GM19467 (cell line): ENCODE measurements around the gene CDK5R2.
"Not testable (repeated sequence)": the region's sequence is repeated elsewhere in the genome, so short reads cannot be mapped to it uniquely, and the experiment has no call there.

Experiments
- ATAC-seq: cut with Tn5 transposase; IDR thresholded peaks from one replicate; pipeline ENCODE4 v1.9.1; 2021; ENCODE audit warnings: mild to moderate bottlenecking, moderate library complexity; ENCODE audit not compliant: unreplicated experiment

CDK5R2 gene

DNA sequence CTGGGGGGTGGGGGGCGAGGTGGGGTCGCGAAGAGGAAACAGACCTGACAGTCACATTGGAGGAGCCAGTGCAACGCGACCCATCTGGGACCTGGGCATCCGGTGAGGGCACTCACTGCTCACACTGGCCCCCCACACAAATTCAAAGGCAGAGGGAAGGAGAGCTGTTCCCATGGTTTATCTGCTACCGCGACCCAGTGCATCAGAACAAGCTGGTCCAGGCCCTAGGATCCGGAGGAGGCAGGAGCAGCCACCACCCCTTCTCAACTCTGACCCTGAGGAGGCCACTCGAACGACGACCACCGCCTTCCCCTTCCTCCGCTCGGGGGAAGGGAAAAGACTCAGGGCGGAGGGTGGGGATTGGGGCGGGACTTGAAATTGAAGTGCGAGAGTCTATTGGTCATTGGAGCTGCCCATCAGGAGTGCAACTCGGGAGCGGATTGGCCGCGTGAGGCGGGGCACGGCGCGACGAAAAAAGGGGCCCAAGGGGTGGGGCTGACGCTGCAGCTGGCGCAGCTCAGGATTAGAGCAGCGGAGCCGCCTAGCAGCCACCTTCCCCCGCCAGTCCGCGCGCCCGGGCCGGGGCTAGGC, at the start of gene CDK5R2:
Gene CDK5R2, plus strand, starts transcription at position 526 of the 591 bp plus-strand sequence. CDS start 155 bp downstream, outside the sequence.
- ATAC-seq = peak; percentile 89

DNA sequence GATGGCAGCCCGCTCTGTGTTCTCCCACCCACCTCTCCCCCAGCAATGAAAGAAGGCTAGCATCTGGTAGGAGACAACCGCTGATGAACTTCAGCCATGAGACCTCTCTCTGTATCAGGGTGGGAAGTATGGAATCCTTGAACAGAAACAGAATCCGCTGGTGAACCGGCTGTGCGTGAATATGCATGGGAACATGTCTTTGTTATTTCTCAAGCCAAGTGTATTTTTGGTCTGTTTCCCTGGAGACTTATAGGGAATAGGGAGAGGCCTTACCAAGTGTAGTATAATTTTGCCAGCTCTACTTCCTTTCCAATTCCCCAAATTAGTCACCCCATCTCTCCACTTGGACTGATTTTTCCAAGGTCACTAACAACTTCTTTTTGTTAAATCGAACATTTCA, 48.7 kb upstream of the CDK5R2 start:
- no peak for ATAC-seq

DNA sequence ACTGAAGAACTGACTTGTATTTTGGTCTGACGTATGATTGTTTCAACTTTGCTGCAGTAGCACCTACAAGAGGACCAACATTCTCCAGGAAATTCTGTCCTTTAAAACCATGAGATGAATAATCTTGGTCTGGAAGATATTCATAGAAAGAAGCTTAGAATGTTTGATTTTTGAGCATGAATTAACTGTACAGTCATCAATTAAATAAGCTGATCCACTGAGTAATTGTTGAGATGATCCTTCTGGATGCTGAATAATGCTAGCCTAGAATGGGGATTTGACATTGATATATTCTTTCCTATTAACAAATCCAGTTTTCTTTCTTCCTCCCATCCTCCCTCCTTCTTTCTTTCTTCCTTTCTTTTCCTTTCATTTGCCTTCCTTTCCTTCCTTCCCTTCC, 39.0 kb upstream of the CDK5R2 start:
- ATAC-seq = no peak

DNA sequence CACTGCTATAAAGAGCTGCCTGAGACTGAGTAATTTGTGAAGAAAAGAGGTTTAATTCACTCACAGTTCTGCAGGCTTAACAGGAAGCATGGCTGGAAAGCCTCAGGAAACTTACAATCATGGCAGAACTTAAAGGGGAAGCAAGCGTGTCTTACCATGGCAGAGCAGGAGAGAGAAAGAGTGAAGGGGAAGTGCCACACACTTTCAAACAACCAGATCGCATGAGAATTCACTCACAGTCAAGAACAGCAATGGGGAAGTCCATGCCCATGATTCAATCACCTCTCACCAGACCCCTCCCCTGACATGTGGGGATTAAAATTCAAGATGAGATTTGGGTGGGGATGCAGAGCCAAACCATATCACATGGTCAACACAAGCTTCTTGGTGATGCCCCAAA, 34.7 kb upstream of the CDK5R2 start:
- ATAC-seq = no peak

DNA sequence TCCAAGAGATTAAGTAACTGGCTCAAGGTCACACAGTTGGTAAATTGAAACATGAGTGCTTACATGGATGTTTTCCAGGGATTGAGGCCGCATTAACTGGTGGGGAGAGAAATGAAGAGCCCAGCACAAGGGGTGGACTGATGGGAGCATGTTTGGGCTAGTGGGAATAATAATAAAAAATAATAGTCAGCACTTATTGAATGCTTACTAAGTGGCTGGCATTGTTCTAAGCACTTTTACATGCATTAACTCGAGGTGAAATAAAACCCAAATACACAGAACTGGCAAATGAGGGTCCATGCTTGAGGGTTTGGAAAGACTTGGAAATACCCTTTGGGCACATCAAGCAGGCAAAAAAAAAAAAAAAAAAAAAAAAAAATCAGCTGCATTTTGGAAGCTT, 34.0 kb upstream of the CDK5R2 start:
- ATAC-seq = no peak

DNA sequence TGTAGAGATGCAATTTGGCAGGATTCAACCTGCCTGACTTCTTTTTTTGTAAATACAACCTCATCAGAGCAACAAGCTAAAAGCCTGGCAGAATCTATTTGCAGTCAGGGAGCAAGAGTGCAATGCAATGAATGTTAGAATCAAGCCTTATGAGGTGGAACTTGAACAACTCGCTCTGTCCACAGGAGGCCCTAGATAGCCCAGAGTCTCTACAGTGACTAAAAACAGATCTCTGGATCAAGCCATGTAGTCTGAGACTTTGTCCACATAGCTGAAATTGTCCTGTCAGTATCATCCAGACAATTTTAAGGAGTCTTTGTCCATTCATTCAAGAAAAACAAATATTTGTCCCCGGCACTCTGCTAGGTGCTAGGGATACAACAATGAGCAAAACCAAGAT, 32.0 kb upstream of the CDK5R2 start:
- ATAC-seq = no peak

DNA sequence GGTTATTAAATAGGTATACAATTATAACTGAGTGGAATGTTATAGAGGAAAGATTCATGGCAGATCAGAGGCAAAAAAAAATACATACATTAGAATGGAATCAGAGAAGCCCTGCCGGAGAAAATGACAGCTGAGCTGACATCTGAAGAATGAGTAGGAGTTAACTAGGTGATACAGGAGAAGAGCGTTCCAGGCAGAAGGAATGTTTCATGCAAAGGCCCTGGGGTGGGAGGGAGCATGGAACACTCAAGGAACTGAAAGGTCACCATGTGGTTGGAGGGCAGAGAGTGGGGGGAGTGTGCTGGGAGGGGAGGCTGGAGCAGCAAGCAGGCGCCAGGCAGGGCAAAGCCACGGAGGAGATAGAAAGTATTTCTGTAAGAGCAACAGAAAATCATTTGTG, 31.6 kb upstream of the CDK5R2 start:
- no peak for ATAC-seq

DNA sequence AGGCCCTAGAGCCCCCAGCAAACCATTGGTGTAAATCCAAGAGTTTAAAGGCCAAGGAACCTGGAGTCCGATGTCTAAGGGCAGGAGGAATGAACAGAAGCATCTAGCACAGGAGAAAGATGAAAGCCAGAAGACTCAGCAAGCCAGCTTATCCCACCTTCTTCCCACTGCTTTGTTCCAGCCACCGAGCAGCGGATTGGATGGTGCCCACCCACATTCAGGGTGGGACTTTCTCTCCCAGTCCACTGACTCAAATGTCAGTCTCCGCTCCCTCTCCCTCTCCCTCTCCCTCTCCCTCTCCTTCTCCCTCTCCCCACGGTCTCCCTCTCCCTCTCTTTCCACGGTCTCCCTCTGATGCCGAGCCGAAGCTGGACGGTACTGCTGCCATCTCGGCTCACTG, 29.0 kb upstream of the CDK5R2 start:
- ATAC-seq = not testable (repeated sequence)

DNA sequence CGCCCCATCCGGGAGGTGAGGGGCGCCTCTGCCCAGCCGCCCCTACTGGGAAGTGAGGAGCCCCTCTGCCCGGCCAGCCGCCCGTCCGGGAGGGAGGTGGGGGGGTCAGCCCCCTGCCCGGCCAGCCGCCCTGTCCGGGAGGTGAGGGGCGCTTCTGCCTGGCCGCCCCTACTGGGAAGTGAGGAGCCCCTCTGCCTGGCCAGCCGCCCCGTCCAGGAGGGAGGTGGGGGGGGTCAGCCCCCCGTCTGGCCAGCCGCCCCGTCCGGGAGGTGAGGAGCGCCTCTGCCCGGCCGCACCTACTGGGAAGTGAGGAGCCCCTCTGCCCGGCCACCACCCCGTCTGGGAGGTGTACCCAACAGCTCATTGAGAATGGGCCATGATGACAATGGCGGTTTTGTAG, 27.7 kb upstream of the CDK5R2 start:
- not testable (repeated sequence) for ATAC-seq

DNA sequence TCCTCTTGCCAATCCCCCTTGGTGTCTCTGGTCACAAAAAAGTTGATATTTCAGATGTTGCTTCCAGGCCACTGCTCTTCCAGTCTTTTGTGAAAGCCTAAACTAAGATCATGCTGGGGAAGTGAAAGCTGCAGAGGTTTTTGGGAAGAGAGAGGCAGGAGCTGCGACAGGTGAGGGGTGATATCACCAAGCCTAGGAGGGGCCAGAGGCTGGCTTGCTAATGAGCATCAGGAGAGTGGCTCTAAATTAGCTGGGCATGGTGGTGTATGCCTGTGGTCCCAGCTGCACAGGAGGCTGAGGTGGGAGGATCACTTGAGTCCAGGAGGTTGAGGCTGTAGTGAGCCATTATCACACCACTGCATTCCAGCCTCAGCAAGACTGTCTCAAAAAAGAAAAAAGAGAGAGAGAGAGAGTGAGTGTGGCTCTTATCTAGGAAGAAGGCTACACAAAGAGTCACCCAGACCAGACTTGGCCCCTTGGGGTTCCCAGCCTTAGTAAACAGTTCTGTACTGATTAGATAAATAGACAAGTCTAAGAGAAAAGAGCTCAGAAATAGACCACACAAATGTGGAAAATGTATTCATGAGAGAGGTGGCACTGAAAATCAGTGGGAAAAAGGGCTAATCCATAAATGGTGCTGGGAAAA, 14.6 kb upstream of the CDK5R2 start:
- ATAC-seq = no peak

DNA sequence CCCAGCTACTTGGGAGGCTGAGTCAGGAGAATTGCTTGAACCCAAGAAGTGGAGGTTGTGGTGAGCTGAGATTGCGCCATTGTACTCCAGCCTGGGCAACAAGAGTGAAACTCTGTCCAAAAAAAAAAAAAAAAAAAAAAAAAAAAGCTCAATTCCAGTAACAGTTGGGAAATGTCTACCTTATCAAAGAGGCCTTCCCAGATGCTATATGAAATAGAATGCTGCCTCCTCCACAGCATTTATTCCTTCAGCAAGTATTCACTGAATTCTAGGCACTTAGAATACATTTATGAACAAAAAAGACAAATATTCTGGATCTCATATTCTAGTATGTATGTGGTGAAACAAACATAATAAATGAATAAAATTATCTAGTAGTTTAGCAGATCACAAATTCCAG, 12.8 kb upstream of the CDK5R2 start:
- no peak for ATAC-seq

DNA sequence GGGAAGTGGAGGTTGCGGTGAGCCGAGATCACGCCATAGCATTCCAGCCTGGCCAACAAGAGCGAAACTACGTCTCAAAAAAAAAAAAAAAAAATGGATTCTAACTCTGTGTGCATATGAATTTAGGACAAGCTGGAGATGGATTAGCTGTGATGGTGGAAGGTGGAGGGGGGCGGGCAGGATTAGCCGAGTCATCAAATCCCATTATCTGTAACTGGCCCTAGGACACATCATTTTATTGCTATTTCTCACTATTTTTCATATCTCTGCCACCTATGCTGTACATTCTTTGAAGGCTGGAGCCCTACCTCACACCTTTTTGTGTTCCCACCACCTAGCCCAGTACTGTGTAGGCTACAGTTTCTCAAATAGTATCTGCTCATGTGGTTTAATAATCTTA, 7.3 kb upstream of the CDK5R2 start:
- ATAC-seq = no peak

DNA sequence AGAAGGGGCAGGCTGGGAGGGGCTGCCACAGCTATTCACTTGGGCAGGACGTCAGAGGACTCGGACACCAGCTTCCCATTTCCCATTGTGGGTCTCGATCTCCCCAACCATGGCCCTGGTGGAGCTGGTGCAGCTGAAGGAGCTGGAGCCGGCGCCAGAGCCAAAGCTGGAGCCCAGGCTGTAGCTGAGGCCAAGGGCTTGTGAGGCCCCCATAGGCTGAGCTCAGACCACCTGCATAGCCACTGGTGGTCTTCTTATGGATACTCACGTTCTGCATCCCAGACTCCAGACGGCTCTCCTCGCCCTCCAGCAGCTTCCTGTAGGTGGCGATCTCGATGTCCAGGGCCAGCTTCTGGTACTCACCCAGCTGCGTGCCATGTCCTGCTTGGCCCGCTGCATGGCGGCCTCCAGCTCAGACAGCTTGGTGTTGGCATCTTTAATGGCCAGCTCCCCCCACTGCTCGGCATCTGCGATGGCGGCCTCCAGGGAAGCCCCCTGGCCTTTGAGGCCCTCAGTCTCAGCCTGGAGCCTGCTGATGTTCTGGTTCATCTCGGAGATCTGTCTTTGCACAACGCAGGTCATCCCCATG, 6.0 kb upstream of the CDK5R2 start:
- no peak for ATAC-seq

DNA sequence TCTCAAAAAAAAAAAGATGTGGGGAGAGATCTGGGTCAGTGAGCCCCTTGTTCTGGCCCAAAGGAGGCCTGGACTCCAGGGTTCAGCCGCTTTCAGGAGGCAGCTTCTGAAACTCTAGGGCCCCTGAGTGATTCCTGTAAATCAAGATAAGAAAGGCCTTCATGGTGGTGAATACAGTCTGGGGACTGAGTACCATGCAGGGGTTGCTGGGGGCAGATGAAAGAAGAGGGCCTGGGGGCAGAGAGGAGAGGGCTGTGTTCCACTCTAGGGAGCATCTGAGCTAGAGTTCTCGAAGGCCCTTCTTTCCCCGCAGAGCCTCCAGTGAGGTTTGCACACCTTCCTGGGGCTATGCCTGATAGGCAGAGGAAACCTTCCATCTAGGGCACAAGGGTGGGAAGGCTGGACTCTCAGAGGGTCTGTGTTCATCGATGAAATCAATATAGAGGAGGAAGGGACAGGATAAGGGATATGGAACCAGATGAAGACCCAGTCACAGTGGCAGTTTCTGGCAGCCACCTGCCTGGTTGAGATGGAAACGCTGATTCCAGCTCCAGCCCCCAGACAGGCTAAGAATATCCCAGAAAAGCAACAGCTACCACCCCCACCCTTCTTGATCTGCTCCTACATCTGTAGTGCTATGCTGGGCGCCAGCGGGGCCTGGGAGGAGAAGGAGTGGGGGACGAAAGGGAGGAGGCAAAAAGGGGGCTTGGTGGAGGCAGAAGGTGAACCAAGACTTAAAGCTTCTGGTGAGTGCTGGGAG, 4.7 kb upstream of the CDK5R2 start:
- no peak for ATAC-seq

DNA sequence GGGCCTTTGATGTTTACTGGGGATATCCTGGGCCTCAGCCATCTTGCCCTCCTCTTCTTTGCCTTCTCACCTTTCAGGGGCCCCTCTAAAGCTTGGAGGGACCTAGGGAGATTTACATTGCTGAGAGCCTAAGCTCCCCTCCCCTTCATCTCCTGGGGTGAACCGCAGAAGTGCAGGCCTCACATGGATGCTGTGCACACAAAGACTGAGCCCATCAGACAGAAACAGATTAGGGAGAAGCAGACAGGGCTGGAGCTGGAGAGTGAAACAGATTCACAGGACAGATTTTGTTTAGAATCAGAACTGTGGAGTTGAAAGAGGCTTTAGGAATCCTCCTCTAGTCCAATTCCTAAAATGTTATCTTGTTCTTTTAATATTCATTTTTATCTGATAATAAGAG, 3.4 kb upstream of the CDK5R2 start:
- no peak for ATAC-seq

DNA sequence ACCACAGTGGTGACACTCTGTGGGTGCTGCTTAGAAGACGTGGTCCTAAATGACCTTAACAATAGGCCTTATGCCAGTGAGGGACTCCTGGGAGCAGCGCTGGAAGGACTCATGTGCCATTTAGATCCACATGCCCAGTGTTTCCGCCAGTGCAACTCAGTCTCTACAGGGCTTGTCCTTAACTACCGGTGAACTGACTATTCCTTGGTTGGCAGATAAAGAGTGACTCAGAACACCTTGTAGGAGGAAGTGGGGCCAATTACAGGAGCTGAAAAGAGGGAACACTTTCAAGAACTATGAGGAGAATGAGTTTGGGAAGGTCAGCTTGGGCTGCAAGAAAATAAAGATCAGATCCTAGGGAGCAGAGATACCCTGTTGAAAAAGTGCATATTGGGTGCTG, 1.8 kb upstream of the CDK5R2 start:
- ATAC-seq = no peak

DNA sequence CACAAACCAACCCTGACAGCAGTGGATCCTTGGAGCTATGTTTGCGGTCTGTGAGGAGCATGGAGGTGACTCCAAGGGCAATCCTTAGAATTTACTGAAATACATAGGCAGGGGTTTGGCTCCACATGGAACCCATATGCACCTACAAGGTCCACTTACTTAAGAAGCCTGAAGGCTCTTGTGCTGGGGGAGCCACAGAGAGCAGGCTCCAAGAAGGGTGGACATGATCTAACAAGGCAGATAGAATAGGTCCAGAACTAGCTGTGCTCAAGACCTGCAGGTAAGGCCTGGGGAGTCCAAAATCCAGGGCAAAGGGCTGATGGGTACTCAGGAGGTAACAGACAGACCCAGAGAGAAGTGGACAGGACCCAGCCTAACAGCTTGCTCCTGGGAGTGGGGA, 1.2 kb upstream of the CDK5R2 start:
- no peak for ATAC-seq

DNA sequence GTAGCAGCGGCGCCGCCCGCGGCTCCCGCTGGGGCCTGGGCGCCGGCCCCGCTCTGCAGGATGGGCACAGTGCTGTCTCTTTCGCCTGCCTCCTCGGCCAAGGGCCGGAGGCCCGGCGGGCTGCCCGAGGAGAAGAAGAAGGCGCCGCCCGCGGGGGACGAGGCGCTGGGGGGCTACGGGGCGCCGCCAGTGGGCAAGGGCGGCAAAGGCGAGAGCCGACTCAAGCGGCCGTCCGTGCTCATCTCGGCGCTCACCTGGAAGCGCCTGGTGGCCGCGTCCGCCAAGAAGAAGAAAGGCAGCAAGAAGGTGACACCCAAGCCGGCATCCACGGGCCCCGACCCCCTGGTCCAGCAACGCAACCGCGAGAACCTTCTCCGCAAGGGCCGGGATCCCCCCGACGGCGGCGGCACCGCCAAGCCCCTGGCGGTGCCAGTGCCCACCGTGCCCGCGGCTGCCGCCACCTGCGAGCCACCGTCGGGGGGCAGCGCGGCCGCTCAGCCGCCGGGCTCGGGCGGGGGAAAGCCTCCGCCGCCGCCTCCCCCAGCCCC, 369 bp downstream of the CDK5R2 start:
- ATAC-seq = no peak

DNA sequence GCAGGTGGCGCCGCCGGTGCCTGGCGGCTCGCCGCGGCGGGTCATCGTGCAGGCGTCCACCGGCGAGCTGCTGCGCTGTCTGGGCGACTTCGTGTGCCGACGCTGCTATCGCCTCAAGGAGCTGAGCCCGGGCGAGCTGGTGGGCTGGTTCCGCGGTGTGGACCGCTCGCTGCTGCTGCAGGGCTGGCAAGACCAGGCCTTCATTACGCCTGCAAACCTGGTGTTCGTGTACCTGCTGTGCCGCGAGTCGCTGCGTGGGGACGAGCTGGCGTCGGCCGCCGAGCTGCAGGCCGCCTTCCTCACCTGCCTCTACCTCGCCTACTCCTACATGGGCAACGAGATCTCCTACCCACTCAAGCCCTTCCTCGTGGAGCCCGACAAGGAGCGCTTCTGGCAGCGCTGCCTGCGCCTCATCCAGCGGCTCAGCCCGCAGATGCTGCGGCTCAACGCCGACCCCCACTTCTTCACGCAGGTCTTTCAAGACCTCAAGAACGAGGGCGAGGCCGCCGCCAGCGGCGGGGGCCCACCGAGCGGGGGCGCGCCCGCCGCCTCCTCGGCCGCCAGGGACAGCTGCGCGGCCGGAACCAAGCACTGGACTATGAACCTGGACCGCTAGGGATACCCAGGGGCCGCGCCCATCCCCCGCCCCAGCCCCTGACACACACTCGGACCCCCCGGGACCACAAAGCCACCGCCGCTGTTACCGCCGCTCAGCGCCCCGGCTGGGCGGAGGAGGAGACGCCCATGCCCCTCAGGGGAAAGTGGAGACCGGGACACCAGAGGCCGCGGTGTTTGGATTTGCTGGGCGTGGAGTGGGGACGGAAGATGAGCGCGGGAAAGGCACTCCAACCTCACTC, 1.1 kb downstream of the CDK5R2 start:
- ATAC-seq = no peak

DNA sequence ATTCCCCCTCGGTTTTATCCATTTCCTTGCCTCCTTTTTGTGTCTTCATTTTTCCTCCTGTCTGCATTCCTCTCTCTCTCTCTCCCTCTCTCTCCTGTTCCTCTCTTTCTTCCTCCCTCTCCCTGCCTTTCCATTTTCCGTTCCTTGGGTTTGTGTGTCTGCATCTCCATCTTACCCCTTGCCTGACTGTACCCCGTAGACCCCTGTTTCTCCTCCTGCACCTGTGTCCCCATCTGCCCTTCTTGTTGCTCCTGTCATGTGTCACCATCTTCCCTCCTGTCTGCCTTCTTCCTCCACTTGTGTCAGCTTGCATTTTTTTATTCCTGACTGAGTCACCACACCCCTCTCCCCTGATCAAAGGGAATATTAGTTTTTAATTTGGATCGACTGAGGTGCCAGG, 1.8 kb downstream of the CDK5R2 start:
- no peak for ATAC-seq
